GM18508 (cell line): ENCODE results near the gene HAT1.
"Not testable (repeated sequence)": the region's sequence is repeated elsewhere in the genome, so short reads cannot be mapped to it uniquely, and the experiment has no call there.

Experiments used
- ATAC-seq: cut with Tn5 transposase; IDR thresholded peaks from one replicate; pipeline ENCODE4 v1.9.1; 2021; ENCODE audit warnings: moderate number of reproducible peaks; ENCODE audit not compliant: insufficient read depth, unreplicated experiment

HAT1 gene

DNA sequence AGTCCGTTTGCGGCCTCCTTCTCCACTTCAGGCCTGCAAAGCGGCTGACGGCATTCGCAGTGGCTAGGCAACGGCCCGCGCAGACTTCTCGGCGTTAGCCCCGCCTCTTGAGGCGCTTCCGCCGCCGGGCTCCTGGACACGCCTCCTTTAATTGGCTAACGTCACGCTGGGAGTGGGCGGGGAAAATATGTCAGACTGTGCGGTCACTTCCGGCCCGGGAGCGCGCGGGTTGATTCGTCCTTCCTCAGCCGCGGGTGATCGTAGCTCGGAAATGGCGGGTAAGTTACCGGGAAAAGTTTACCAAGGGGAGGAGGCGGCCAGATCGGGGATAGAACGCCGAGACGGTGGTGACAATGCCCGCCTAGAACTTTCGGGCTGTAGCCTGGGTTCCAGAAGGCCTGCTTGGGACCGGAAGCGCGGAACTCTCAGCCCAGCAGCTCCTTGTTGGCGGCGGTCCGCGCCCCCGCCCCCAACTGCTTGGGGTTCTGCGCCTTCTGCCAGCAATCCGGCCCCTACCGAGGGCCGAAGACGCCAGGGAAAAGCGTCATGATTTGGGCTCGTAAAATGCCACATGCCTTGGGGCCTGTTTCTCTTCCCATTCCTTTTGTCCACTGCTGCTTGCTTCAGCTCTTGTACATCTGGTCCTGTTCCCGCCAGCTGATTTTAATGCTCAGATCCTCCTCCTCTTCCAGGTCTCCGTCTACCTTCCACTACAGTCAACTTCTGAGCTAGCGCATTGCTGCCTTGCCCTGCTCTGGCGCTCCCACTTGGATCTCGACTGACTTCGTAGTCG lies at the start of gene HAT1:
Gene HAT1, plus strand, starts transcription at position 232 of the 793 bp plus-strand sequence. Its CDS starts 40 bp downstream, at position 272.
- peak; percentile 71 for ATAC-seq

DNA sequence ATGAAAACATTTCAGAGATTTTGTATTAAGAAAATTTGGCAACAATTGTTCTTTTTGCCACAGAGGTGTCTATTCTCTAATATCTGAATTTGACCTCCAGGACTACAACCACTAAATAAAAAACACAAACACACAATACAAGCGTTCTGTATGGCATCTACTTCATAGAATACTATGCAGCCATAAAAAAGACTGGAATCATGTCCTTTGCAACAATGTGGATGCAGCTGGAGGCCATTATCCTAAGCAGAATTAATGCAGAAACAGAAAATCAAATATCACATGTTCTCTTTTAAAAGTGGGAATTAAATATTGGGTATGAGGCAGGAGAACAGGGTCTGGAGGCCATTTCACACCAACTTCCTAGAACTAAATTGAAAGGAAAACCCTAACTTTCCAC lies 47.7 kb upstream of the HAT1 start:
- no peak for ATAC-seq

GRCh38 chr2:171874963-171875362 lies 47.3 kb upstream of the HAT1 start:
- no peak for ATAC-seq

GRCh38 chr2:171878481-171878993 lies 43.7 kb upstream of the HAT1 start:
- no peak for ATAC-seq

GRCh38 chr2:171879865-171880264 lies 42.4 kb upstream of the HAT1 start:
- ATAC-seq: no peak

DNA sequence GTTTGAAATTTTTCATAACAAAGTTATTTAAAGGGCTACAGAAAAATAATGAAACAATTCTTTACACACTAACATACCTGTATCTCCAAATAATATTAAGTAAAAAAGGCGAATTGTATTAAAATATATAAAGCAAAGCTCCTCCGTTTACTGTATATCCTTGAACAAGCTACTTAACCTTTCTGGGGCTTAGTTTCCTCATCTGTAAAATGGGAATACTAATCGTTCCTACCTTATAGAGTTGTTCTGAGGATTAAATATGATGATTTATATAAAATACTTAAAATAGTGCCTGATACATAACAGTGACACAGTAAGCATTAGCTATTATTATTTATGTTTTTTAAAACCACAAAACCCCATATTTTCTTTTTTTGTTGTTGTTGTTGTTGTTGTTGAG lies 41.5 kb upstream of the HAT1 start:
- ATAC-seq: no peak

GRCh38 chr2:171882089-171882769 lies 40.0 kb upstream of the HAT1 start:
- no peak for ATAC-seq

- ATAC-seq: no peak
Measured at GRCh38 chr2:171883275-171883893, 38.9 kb upstream of the HAT1 start.

DNA sequence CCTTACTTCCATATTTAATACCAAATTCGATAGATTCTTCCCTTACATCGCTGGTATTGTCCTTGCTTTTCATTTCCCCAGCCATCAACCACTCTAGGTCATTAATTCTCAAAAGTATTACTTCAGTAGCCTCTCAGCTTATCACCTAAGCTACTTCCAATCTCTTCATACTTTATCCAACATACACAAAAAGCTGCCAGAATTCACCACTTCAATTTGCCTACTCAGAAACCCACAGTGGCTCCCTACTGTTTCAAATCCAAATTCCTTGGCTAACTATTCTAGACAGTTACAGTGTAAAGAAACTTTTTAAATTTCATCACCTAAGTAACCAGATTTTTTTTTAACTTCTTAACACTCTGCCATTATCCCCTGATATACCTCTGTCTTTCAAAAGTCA lies 32.9 kb upstream of the HAT1 start:
- no peak for ATAC-seq

GRCh38 chr2:171889808-171890207 lies 32.5 kb upstream of the HAT1 start:
- ATAC-seq: no peak

DNA sequence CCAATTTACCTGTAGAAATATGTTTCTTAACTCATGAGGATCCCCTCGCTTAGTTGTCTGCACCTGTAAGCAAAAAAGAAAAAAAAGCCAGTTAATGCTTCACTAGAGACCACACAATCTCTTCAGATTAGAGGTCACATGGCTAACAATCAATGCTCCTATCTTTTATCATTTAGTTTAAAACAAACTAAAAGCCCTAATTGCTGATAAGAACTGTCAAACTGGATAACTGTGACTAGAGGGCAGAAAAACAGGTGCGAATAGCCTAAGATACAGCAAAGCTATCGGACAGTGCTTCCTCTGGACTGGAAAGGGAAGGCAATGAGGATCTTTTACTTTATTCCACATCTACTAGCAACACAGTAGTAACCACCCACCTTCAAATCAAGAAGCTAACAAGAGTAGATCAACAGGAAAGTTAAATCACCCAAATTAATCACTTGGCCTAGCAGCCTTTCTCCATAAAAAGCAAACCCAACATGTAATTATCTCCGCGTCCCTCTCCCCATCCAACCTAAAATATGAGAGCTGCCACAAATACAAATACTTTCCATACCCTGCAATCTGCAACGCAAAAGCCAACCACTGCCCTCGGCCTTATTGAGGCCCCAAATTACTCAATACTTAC lies 29.0 kb upstream of the HAT1 start:
- ATAC-seq: no peak

DNA sequence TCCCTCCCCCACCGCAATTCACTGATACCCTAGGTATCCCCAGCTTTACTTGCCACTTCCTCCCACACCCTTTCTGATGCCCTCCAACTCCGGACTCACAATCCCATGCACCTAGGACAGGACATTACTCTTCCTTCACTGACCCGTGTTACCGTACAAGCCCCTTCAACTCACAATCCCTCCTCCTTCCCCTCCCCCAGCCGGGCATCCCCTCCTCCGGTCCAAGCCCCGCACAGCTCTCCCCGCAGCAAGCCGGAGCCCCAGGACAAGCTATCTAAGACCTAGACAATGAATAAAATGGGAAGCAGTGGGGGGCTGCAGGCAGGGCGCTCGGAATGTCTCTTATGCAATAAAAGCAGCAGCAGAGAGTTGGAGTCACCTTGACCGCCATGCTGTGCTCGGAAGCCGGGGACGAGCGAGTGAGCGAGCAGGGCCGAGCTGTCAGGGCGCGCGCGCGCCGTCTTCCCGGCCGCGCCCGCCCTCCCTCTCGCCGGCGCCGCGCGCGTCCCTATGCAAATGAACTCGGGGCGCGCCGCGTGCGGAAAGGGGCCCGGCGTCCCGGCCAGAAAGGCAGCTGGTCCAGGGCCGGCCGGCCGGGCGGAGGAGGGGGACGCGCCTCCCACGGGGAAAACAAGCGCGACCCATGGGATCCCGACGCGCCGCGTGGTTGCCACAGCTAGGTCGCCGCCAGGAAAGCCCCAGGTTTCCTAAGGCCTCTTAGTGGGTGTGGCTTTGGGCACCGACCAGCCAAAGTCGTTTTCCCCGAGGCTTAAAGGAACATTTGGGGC lies 28.2 kb upstream of the HAT1 start, which contains the start of gene SLC25A12:
Gene SLC25A12, minus strand, starts transcription at position 421 of the 788 bp plus-strand sequence. Its CDS starts 30 bp downstream, at position 391.
- ATAC-seq: no peak

- ATAC-seq: no peak
Measured at GRCh38 chr2:171894612-171894947, 27.7 kb upstream of the HAT1 start.

DNA sequence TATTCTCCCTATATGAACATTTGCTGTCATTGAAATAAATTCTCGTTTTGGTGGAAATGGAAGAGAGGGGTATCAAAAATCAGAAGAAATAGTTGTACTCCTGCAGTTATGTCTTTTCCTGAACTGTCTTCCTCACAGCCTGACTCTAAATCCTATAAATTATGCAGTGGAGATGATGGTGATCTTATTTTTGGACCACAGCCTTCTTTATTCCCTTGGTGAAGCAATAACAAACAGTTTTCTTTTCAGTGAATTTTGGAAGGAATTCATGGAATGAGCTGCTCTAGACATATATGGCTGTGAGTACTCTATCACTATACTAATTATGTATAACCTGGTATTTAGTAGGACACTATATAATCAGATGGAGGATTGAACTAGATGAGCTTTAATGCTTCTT lies 26.5 kb upstream of the HAT1 start:
- ATAC-seq: no peak

DNA sequence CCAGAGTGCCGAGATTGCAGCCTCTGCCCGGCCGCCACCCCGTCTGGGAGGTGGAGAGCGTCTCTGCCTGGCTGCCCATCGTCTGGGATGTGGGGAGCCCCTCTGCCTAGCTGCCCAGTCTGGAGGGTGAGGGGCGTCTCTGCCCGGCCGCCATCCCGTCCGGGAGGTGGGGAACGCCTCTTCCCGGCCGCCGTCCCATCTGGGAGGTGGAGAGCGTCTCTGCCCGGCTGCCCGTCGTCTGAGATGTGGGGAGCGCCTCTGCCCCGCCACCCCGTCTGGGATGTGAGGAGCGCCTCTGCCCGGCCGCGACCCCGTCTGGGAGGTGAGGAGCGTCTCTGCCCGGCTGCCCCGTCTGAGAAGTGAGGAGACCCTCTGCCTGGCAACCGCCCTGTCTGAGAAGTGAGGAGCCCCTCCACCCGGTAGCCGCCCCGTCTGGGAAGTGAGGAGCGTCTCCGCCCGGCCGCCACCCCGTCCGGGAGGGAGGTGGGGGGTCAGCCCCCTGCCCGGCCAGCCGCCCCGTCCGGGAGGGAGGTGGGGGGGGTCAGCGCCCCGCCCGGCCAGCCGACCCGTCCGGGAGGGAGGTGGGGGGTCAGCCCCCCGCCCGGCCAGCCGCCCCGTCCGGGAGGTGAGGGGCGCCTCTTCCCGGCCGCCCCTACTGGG lies 22.5 kb upstream of the HAT1 start:
- ATAC-seq: not testable (repeated sequence)

DNA sequence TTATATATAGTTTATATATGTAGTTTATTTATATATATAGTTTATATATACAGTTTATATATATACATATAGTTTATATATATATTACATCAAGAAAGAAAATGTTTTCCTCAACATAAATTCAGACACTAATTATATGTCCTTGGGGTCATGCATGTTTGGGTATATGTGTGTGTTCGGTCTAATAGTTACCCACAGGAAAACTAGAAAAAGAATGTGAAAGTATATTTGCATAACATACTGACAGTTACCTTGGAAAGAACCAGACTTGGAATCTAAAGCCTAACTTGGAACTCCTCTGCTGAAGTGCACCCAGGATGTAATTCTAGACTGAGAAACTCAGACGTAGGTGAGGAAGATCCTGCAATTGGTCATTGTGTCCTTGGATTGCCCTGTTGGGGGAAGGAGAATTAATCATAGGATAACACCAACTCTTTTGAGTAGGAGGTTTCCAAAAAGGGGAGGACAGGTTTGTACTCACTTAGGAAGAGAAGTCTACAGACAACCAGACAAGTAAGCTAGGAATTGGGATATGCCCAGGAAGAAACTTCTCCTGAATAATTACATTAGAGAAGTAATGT lies 19.3 kb upstream of the HAT1 start:
- ATAC-seq: no peak

DNA sequence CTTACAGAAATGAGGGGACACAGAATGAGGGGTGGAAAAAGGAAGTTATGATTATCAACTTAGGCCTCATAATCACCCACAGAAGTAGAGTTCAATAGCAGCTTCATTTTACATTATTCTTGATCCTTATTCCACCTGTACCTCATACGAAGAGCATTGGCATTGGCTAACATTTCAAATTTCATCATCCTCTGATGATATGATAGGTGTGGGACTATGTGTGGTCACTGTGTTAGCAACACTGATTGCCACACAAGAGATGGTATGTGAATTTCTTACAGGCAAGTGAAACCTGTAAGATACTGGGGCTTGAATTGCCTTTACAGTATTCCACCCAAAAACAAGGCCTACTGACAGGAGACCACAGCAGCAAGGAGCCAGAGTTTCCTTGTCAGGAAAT lies 14.0 kb upstream of the HAT1 start:
- ATAC-seq: no peak

- ATAC-seq: no peak
Measured at GRCh38 chr2:171909266-171909665, 13.0 kb upstream of the HAT1 start.

DNA sequence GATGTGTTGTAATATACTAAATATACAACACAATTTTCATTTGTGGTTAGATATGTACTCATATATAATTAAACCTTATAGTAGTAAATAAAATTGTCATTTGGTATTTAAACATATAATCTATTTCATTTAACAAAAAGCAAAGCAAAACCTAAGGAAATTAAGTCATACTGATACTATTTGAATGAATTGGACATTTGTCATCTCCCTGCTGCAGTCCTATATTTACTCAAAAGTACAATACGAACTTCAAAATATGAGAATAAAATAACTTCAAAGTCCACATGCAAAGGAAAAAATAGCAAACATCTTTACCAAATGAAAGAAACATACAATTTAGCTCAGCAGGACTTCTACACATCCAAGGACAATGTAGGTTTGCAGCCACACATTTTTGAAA lies 11.8 kb upstream of the HAT1 start:
- no peak for ATAC-seq
